Gastroesophageal sphincter (tissue), 3 donors: ENCODE data around the gene MAK.
"Not testable (repeated sequence)": the region's sequence is repeated elsewhere in the genome, so short reads cannot be mapped to it uniquely, and the experiment has no call there.

Experiments
- POLR2AphosphoS5 ChIP-seq: sonication (generic); formaldehyde crosslinking; IDR thresholded peaks from one replicate; pipeline ENCODE4 v1.6.1; 2017; ENCODE audit warnings: antibody characterized with exemption
- TF ChIP-seq, protein P1 (sequence below), 4 experiments: fragments of 200-600 bp in 2 of 4; fragments of 450-650 bp in 2 of 4; sonication (generic) in 1 of 4; IDR thresholded peaks; one replicate each; pipeline ENCODE4 v1.5.1; 2017 to 2019; ENCODE audit warnings: antibody characterized with exemption in 4 of 4, mild to moderate bottlenecking in 2 of 4, moderate library complexity in 2 of 4

DNA sequence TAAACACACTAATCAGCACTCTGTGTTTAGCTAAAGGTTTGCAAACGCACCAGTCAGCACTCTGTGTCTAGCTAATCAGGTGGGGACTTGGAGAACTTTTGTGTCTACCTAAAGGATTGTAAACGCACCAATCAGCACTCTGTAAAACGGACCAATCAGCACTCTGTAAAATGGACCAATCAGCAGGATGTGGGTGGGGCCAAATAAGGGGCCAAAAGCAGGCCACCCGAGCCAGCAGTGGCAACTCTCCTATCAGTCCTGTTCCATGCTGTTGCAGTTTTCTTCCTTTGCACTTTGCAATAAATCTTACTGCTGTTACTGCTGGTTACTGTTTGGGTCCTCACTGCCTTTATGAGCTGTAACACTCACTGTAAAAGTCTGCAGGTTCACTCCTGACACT is 96.7 kb downstream of the MAK start:
- TF ChIP-seq, protein P1, sequence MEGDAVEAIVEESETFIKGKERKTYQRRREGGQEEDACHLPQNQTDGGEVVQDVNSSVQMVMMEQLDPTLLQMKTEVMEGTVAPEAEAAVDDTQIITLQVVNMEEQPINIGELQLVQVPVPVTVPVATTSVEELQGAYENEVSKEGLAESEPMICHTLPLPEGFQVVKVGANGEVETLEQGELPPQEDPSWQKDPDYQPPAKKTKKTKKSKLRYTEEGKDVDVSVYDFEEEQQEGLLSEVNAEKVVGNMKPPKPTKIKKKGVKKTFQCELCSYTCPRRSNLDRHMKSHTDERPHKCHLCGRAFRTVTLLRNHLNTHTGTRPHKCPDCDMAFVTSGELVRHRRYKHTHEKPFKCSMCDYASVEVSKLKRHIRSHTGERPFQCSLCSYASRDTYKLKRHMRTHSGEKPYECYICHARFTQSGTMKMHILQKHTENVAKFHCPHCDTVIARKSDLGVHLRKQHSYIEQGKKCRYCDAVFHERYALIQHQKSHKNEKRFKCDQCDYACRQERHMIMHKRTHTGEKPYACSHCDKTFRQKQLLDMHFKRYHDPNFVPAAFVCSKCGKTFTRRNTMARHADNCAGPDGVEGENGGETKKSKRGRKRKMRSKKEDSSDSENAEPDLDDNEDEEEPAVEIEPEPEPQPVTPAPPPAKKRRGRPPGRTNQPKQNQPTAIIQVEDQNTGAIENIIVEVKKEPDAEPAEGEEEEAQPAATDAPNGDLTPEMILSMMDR (IDR thresholded peaks at IDR 0.05), result not testable (repeated sequence)
- not testable (repeated sequence) for TF ChIP-seq POLR2AphosphoS5
